HCEC 1CT (cell line): ENCODE results near the gene ERICH4.
"Not testable (repeated sequence)": the region's sequence is repeated elsewhere in the genome, so short reads cannot be mapped to it uniquely, and the experiment has no call there.

Experiments
- DNase-seq: peaks from one replicate; pipeline ENCODE4 v3.0.0-alpha.2; 2017

ERICH4 gene

DNA sequence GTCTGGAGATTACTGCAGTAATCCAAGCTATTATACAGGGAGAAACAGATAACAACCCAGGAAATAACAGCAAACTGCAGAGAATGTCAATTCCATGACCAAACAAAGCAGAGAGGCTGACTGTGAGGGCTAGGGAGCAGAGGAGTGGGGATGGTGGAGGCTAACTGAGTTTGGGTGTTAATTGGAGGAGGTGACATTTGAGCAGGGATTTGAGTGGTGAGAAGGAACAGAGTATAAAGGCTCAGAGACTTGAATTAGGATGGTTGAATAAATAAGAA, 6.3 kb upstream of the ERICH4 start:
- no peak for DNase-seq

DNA sequence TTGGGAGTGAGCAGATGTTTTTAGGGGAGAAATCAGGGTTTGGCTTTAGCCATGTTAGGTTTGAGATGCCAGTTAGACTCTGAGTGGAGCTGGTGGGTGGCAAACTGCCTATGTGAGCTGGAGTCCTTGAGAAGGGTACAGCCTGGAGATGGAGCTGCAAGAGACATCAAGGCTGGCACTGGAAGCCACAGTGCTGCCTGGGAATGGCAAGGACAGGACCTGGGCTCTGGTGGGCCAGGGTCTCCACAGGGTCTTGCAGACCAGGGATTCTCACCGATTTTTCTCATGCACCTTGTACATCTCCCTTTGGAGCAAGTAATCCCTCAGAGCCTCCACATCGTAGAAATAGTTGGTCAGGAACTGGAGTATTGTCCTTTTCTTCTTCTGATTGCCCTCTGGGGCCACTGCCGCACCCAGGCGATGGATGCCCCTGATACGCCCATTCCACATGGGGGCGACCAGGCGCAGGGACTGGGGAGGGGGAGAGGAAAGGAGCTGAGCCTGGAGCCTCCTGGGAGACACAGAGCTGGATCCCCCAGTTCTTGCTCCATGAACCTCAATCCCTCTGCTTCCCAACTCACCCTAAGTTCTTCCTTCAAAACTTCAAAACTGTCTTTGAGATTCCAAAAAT, 4.9 kb upstream of the ERICH4 start:
- no peak for DNase-seq

DNA sequence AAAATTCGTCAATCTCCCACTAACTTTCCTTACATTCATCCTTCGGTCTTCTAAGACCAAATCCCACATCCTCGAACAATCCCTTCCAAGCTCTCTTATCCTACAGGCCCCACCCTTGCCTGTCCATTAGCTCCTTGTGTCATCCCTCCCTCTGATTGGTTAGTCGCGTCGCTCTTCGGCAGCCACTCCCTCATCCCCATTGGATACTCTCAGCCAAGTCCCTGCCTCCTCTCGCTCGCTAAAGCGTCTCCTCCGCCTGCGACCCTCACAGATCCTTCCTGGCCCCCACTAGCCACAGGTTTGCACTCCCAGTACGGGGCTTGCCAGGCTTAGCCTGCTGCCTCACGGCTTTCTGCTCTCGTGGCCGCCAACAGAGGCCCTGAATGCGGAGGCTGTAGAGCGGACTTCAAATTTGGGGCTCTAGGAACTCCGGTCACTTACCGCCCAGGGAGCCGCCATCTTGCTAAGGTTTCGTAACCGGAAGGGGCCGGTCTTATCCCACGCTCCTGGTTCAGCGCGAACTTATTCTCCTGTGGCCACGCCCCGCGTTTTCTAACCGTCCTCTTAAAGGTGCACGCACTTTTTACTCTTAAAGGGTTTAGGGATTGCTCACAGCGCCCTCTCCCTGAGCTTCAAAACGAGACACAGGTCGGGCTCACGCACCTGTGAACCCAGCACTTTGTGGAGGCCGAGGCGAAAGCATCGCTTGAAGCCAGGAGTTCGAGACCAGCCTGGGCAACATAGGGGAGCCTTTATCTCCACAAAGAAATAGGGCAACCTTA, 3.3 kb upstream of the ERICH4 start, which contains the start of gene DMAC2:
Gene DMAC2 (minus strand): TSS at position 472 of the 782 bp plus-strand sequence. CDS start 13 bp downstream, at position 459.
- DNase-seq, result peak; percentile 98

DNA sequence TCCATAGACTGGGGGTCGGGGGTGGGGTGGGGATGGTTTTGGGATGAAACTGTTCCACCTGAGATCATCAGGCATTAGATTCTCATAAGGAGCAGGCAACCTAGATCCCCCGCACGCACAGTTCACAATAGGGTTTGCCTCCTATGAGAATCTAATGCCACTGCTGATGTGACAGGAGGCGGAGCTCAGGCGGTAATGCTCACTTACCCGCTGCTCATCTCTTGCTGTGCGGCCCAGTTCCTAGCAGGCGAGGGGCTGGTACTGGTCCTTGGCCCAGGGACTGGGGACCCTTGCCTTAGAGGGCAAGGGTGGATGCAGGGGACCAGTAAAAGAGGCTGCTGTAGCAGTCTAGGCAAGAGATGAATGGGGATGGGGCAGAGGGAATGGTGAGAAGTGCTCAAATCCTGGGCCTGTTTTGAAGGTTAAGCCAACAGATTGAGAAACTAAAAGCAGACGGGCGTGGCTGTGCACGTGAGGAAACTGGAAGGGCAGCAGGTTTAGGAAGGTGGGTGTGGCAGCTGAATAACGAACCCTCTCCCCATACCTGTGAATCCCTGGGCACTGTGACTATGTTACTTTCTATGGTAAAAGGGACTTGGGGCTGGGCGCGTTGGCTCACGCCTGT, 1.5 kb upstream of the ERICH4 start:
- no peak for DNase-seq

DNA sequence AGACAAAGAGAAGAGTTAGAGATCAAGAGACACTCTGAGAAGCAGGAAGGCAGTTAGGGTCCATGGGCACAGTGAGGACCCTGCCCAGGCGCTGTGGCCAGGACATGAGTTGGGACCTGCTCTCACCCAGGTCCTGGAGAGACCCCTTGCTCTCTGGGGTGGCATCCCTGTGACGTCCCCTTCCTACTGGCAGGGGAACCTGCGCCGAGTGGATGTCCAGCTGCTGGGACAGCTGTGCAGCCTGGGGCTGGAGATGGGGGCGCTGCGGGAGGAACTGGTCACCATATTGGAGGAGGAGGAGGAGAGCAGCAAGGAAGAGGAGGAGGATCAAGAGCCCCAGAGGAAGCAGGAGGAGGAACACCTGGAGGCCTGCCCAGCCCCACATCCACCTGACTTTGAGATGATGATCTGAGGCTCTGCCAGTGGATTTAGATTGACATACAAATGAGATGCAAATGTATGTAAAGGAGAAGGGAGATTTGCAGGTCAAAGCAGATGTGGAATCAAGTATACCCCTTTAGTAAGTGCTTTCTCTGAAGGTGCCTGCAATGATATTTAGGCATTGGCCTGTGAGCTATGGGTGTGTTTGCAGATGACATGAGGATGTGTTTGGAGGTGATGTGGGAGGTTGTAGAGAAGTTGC, 978 bp downstream of the ERICH4 start:
- no peak for DNase-seq

DNA sequence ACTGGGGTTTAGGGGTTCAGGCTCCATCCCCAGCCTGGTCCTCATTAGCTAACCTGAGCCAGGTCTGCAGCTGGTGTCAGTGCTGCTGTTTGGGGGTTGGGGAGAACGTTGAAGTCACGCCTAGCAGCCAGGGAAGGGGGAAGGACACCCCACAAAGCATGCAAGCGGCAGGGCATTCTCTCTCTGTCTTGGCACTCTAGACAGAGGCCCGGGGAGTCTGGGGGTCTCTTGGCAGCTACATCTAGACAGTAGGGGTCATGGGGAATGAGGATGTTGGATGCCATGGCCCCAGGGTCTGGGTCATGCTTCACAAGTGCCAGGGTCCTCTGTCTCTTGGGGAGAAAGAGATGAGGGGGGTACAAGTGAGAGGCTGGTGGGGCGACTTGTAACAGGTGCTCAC, 2.6 kb downstream of the ERICH4 start:
- DNase-seq, result no peak

DNA sequence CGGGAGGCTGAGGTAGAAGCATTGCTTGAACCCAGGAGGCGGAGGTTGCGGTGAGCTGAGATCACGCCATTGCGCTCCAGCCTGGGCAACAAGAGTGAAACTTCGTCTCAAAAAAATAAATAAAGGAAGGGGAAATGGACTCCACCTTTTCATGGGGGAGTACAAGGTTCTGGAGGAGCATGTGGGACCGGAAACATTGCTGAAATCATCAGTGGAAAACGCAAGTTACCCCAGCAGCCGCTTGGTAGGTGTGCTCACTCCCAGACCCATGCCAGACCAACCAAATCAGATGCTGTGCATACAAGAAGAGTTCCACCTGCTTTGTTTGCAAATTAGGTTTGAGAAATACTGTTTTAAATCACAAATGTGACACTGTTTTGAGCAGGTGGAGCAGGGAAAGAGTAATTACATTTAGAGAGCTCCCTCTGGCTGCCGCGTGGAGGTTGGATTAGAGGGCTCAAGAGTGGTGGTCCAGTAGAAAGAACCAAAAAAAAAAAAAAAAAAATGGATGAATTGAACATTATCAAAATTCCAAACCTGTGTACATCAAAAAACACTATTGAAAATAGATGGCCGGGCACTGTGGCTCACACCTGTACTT, 4.9 kb downstream of the ERICH4 start:
- DNase-seq, result no peak

DNA sequence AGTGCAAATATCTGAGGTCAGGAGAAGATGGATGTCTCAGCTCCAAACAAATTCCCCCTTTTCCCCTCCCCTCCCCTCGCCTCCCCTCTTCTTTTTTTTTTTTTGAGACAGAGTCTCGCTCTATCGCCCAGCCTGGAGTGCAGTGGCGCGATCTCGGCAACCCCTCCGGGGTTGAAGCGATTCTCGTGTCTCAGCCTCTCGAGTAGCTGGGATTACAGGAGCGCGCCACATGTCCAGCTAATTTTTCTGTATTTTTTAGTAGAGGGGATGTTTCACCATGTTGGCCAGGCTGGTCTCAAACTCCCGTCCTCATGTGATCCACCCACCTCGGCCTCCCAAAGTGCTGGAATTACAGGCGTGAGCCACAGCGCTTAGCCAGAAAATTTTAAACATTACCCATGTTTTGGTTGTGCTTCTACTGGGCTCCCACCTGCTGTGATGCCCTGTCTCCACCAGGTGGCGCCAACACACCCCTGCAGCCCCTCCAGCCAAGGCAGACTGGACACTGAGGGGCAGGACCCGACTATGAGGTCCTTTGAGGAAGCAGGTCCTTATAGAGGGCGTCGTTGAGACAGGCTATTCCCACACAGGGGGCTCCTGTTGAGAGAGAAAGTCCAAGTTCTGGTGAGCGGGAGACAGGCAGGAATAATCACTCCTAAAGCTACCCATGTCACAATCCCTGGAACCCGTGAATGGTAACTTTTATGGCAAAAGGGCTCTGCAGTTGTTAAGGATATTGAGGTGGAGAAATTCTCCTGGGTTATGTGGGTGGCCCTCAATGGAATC, 6.3 kb downstream of the ERICH4 start:
- DNase-seq, result peak; percentile 40

DNA sequence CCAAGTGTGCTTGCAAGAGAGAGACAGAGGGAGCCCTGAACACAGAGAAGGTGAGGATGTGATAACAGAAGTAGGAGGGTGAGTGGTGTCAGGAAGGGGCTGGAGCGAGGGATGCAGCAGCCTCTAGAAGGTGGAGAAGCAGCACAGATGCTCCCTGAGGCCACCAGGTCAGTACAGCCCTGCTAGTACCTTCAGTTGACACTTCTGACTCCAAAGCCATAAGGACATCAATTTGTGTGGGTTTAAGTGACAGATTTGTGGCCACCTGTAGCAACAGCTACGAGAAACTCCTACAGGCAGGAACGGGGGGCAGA, 6.9 kb downstream of the ERICH4 start:
- DNase-seq, result no peak

DNA sequence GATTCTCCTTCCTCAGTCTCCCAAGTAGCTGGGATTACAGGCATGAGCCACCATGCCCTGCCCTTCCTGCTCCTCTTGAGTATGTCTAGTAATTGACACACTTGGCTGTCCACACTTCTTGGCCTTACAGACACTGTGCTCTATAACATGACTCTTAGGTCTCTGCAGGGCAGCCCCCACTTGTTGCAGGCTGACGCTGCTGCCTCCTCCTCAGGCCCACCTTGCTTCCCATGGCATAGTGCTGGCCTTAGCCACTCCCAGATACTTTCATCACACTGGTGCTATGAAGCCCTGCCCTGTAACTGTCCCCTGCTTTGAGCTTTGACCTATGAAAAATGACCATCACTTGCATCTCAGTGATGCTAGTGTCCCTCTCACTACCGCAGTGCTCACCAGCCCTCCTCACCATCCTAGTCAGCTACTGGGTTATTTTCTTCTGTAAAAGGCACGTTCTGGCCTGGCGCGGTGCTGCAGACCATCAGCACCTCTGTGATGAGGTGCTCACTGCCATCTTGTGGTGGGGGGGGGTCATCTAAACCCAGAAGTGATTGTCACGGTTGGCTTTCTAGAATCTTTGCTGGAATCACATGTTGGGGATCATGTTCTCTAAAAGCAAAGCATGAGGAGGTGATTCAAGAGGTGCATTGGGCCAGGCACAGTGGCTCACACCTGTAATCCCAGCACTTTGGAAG, 9.8 kb downstream of the ERICH4 start:
- DNase-seq, result no peak

DNA sequence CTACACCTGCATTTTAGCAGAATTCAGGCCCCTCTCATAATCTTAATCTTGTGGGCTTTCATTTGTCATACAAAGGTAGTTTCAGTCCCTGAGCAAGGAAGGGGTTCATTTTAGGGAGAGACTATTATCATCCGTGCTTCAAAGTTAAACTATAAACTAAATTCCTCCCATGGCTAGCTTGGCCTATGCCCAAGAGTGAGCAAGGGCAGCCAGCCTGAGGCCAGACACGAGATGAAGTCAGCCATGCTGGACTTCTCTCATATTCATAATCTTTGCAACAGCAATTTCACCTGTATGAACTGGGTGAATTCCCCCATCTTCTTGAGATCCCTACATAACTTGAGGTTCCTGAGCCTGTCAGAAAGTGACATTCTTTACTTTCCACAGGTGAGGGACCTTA, 13.0 kb downstream of the ERICH4 start:
- no peak for DNase-seq

DNA sequence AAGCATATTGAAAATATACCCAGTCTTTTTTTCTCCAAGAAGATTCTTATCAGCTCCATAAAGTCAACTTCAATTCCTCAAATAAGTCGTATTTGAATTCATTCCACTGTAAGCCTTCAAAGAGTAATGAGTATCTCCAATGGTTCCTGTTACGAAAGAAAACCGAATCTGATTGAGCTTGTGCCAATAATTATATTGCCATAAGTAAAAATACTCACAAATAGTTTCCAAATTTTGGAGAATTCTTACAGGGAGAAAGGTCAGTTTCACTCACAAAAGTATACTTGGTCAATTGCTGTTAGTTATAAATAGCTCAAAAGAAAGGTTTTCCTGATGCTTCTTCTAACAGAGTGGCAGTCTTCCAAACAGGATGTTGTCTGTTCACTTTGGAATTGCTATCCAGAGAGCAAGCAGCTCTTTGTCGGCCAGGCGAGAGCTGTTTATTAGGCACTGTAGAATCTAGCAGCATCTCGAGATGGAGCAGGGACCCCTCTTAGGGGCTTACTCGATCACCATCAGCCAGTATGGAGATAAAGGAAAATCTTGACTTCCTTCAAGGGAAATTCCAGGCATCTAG, 13.5 kb downstream of the ERICH4 start:
- DNase-seq, result peak; percentile 14

DNA sequence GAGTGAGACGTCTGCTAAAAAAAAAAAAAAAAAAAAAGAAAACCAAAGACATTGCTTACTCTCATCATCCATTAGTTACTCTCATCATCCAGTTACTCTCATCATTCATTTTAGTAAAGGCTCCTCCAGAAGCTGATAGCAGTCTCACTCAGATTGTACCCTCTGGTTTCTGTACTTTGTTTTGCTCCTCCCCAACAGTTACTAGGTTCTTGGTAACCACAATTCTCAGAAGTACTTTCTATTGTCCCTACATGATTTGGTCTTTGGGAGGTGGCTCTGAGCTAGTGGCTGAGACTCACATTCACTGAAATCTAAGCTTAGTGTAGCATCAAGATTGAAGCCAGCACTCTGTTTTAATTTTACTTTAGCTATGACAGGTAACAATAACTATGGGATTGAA, 14.3 kb downstream of the ERICH4 start:
- DNase-seq, result no peak

DNA sequence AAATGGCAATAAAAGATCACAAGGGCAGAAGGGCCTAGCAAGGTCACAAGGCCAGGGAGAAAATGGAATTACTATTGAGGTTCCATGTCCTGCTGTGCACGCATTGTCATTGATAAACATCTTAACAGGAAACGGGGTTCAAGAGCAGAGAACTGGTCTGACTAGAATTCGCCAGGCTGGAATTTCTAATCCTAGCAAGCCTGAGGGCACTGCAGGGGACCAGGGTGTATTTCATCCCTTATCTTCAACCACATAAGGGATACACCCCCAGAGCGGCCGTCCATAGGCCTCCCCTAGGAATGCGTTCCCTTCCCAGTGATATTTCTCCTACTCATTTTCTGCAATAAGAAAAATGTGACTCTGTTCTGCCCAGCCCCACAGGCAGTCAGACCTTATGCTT, 19.5 kb downstream of the ERICH4 start:
- DNase-seq, result no peak

DNA sequence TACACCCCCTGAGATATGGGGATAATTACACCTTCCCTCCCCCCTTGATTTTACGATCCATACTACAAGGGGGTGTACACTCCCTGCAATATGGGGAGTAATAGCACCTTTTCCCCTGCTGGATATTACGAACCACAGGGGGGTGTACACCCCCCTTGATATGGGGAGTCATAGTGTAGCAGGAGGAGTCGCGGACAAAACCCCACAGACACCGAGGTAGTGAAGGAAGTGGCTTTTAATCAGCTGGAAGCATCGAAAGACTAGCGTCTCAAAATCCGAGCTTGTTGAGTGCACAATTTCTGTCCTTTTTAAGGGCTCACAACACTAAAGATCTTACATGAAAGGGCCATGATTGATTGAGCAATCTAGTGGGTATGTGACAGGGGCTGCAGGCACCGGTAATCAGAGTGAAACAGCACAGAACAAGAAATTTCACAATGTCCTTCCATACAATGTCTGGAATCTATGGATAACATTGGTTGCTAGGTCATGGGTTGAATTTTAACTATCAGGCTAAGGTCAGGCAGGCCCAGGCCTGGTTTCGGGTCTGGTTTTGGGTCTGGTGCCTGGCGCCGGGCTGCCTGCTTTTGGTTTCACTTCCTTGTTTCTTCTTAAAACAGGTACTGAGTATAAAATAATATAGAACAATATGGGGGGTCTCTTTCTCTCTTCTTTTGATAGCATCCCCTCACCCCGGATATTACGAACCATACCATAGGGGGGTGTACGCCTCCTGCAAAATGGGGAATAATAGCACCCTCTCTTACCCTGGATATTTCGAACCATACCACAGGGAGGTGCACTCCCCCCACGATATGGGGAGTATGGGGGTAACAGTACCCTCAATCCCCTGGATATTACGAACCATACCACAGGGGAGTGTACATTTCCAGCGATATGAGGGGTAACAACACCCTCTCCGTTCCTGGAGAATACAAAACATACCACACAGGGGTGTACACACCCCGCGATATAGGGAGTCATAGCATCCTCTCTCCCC, 20.6 kb downstream of the ERICH4 start:
- DNase-seq, result not testable (repeated sequence)

DNA sequence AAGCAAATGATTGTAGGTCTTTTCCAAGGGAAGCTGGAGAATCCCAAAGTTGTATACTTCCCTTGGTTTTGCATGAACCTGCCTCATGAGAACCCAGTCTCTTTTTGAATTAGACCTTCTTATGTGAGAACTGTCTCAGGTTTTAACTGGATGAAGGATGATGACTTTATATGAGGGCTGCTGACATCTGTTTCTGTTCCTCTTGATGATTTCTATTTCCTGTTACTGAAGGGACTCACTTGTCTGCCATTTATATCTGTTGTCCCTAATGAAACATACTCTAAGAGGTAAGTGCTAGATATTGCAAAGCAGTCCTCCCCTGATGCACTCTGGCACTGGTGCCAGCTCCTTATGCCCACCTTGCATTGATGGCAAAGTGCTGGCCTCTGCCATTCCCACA, 33.6 kb downstream of the ERICH4 start:
- no peak for DNase-seq

DNA sequence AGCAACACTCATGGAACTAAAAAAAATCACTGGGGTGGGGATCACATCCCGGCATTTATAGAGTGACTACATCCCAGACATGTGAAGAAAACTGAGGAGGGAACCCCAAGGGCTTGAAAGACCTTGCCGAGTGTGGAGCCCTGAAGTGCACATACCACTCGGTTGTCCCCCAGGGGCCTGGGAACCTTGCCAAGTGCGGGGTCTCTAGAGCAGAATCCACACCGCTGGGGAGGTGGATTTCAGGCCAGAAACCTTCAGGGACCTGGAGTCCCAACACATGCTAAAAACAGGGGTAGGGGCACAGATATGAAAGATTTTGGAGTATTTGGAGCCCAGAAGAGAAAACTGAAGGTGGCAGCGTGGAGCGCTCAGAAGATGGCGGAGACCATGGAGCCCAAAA, 35.2 kb downstream of the ERICH4 start:
- DNase-seq, result no peak

DNA sequence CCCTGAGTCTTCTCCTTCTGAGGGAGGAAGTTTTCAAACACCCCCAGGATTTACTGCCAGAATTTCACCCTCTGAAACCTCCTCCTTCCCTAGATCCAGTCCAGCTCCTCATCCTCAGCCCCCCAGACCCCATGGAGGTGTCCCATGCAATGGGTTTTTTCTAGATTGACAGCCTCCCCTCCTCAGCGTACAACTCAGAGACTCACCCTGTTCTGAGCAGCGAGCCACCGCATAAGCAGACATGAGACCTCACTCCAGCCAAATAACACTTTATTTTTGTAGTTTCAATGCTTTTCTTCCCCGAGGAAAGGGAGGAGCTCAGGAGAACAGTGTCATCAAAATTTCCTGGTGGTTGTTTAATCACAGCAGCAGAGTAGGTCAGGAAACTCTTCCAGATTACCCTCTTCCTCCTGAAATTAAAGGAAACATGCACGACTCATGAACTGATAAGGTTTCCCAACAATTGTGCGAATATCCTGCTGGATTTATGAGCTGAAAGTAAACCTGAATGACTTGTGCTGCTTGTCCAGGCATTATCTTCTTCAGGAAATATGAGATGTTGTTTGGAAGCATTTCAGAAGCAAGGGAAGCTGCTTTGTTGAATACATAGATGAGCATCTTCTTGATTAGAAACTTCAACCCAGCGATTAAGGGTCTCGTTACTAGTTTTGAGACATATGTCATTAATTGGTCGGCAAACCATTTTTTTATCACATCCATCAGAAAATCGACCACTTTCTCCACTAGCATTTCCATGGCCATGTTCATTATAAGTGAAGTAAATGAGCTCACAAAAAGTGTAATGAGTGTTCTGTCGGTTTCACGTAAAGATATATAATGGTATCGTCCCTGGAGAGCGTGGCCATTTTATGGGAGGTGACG, 36.2 kb downstream of the ERICH4 start:
- no peak for DNase-seq

DNA sequence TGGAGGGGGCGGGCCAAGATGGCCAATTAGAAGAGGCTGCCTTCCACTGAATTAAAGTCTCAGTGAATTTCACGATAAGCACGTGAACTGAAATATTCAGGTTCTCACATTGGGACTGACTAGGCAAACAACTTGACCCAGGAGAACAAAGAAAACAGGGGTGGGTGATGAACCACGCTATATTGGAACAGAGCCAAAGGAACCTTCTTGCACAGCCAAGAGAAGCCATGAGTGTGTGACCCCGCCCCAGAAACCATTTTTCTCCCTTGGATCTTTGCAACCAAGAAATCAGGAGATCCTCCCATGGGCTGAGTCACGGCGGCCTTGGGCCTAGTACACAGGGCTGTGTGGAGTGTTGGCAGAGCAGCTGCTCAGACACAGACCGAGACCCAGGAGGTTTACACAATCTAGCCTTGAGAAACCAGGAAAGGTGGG, 36.8 kb downstream of the ERICH4 start:
- DNase-seq, result no peak
